HepG2 (cell line): ENCODE measurements around the gene S100A5. TPM values are rescaled to one million over a fixed set of nuclear protein-coding genes. Genes with fewer than 3 reads are reported as not detected.

Experiments used
- BHLHE40 ChIP-seq: IDR thresholded peaks from 2 replicates; pipeline ENCODE4 v1.6.1; 2011; ENCODE audit warnings: low read length, improper control_type of control experiment
- E2F5 ChIP-seq: sonication (generic); formaldehyde crosslinking; conservative IDR thresholded peaks from 2 replicates; pipeline ENCODE4 v1.4.0; 2020; ENCODE audit warnings: missing genetic modification reagents
- GTF2F1 ChIP-seq: fragments of 150-350 bp; IDR thresholded peaks from 2 replicates; pipeline ENCODE4 v1.6.1; 2014; ENCODE audit warnings: low read length
- IRF2 ChIP-seq: IDR thresholded peaks from 2 replicates; pipeline ENCODE4 v1.6.1; 2018; ENCODE audit warnings: missing genetic modification reagents, missing compliant biosample characterization
- KDM3A ChIP-seq: IDR thresholded peaks from 2 replicates; pipeline ENCODE4 v1.6.1; 2018; ENCODE audit warnings: low read depth, missing compliant biosample characterization
- MAF1 ChIP-seq: sonication (generic); formaldehyde crosslinking; IDR thresholded peaks from 2 replicates; pipeline ENCODE4 v1.5.0; 2020; ENCODE audit warnings: missing genetic modification reagents, borderline replicate concordance
- MIER3 ChIP-seq: IDR thresholded peaks from 2 replicates; pipeline ENCODE4 v1.6.1; 2016; ENCODE audit warnings: missing compliant biosample characterization, borderline replicate concordance
- NCOA5 ChIP-seq: sonication (generic); formaldehyde crosslinking; IDR thresholded peaks from 2 replicates; pipeline ENCODE4 v1.4.0; 2020; ENCODE audit warnings: missing genetic modification reagents
- NFYC ChIP-seq: IDR thresholded peaks from 2 replicates; pipeline ENCODE4 v1.6.1; 2016; ENCODE audit warnings: missing genetic modification reagents, missing compliant biosample characterization
- NONO ChIP-seq, 2 experiments: fragments of 450-650 bp in 1 of 2; sonication (generic) in 1 of 2; formaldehyde crosslinking in 1 of 2; IDR thresholded peaks in 1 of 2; conservative IDR thresholded peaks in 1 of 2; 2 replicates each; pipeline versions ENCODE4 v1.6.1 to v1.8.0; 2017 to 2022; ENCODE audit warnings: mild to moderate bottlenecking in 1 of 2, missing genetic modification reagents in 1 of 2, moderate library complexity in 1 of 2
- SP140L ChIP-seq: sonication (generic); formaldehyde crosslinking; IDR thresholded peaks from 2 replicates; pipeline ENCODE4 v1.4.0; 2020; ENCODE audit warnings: missing genetic modification reagents, borderline replicate concordance
- SP2 ChIP-seq: sonication (generic); formaldehyde crosslinking; IDR thresholded peaks from 2 replicates; pipeline ENCODE4 v1.5.1; 2020; ENCODE audit warnings: mild to moderate bottlenecking, missing genetic modification reagents
- TEAD3 ChIP-seq: optimal IDR thresholded peaks from 2 replicates; pipeline ENCODE3; 2016; ENCODE audit warnings: borderline replicate concordance
- TSC22D2 ChIP-seq: sonication (generic); formaldehyde crosslinking; IDR thresholded peaks from 2 replicates; pipeline ENCODE4 v1.5.1; 2020; ENCODE audit warnings: missing genetic modification reagents, mild to moderate bottlenecking, borderline replicate concordance
- WIZ ChIP-seq: sonication (generic); formaldehyde crosslinking; IDR thresholded peaks from 2 replicates; pipeline ENCODE4 v1.5.1; 2020; ENCODE audit warnings: mild to moderate bottlenecking, missing genetic modification reagents
- ZNF558 ChIP-seq: sonication (generic); formaldehyde crosslinking; IDR thresholded peaks from 2 replicates; pipeline ENCODE4 v1.9.0; 2022; ENCODE audit warnings: mild to moderate bottlenecking, missing genetic modification reagents, borderline replicate concordance
- ZNF850 ChIP-seq: sonication (generic); formaldehyde crosslinking; conservative IDR thresholded peaks from 2 replicates; pipeline ENCODE4 v1.9.0; 2021; ENCODE audit warnings: mild to moderate bottlenecking, missing genetic modification reagents
- ZSCAN9 ChIP-seq: IDR thresholded peaks from 2 replicates; pipeline ENCODE4 v1.6.1; 2016; ENCODE audit warnings: borderline replicate concordance
- polyA plus RNA-seq, 8 experiments: library from polyadenylated mRNA; depleted of rRNA in 3 of 8; stranded (reverse) in 7 of 8; unstranded in 1 of 8; fragments of >200 nt; fragmentation: Illumina TruSeq in 4 of 8; extraction: Trizol in 4 of 8; gene quantifications; 2 replicates each; pipeline versions ENCODE4 v1.2.1 to v1.2.3, GENCODE V29; 2011 to 2016; ENCODE audit warnings: low read depth in 4 of 8, missing spikeins in 1 of 8, mixed read lengths in 1 of 8; ENCODE audit not compliant: insufficient read depth in 1 of 8
- total RNA-seq, 5 experiments: library from RNA; depleted of rRNA; stranded (reverse); fragments of >200 nt; fragmentation: Illumina TruSeq; extraction: Trizol; gene quantifications; 2 replicates each; pipeline ENCODE4 v1.2.3, GENCODE V29; 2016; ENCODE audit warnings: low read depth in 1 of 5
- TF ChIP-seq, protein P1 (sequence below), 2 experiments: sonication (generic) in 1 of 2; formaldehyde crosslinking in 1 of 2; IDR thresholded peaks; 2 replicates each; pipeline versions ENCODE4 v1.4.0 to v1.6.1; 2016 to 2020; ENCODE audit warnings: borderline replicate concordance in 1 of 2, low read depth in 1 of 2, mild to moderate bottlenecking in 1 of 2, missing genetic modification reagents in 1 of 2
- TF ChIP-seq, protein P2 (sequence below): sonication (generic); formaldehyde crosslinking; IDR thresholded peaks from 2 replicates; pipeline ENCODE4 v1.5.0; 2020; ENCODE audit warnings: missing genetic modification reagents
- TF ChIP-seq, protein P3 (sequence below): sonication (generic); formaldehyde crosslinking; IDR thresholded peaks from 2 replicates; pipeline ENCODE4 v1.4.0; 2020; ENCODE audit warnings: missing genetic modification reagents

S100A5 gene
- total and polyA plus RNA-seq, 2 of the 13 experiments (the other 11 are each of a cell fraction or from before 2014, with no cell fraction given): not detected

DNA sequence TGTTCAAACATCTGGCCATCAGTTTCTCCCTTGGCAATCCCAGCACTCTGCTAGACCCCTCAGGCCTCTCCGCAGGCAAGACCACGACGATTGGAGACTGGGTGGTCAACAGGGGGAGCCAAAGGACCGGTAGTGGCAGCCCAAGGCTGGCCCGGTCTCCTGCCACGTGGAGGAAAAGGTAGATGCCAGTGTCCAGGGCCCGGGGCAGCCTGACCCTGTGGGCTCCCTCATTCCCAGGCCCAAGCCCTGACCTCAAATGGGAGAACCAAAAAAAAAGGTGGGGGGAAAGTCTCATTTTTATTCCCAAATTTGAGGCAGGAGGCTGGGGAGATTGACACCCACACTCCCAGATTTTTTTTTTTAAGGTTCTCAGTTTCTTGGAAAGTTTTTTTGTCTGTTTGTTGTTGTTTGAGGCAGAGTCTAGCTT lies 29.7 kb downstream of the S100A5 start (continued):
- TF ChIP-seq, protein P1, sequence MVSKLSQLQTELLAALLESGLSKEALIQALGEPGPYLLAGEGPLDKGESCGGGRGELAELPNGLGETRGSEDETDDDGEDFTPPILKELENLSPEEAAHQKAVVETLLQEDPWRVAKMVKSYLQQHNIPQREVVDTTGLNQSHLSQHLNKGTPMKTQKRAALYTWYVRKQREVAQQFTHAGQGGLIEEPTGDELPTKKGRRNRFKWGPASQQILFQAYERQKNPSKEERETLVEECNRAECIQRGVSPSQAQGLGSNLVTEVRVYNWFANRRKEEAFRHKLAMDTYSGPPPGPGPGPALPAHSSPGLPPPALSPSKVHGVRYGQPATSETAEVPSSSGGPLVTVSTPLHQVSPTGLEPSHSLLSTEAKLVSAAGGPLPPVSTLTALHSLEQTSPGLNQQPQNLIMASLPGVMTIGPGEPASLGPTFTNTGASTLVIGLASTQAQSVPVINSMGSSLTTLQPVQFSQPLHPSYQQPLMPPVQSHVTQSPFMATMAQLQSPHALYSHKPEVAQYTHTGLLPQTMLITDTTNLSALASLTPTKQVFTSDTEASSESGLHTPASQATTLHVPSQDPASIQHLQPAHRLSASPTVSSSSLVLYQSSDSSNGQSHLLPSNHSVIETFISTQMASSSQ (IDR thresholded peaks at IDR 0.05; ENCODE audit: low read depth): no peak
- TF ChIP-seq, protein P1 (CRISPR knock-in tag; IDR thresholded peaks at IDR 0.05; ENCODE audit: borderline replicate concordance): no peak
- TF ChIP-seq TSC22D2 (CRISPR knock-in tag) (0 out of 2 replicates have a peak, but pooled peaks have one; percentile 37), BHLHE40 (peak; percentile 28; the same call in 1 of the 2 replicates), ZNF558 (CRISPR knock-in tag) (no peak), WIZ (no peak), SP2 (CRISPR knock-in tag) (no peak), IRF2 (CRISPR knock-in tag) (peak; percentile 81), E2F5 (CRISPR knock-in tag) (no peak), TEAD3 (CRISPR knock-in tag) (peak; percentile 63), NFYC (CRISPR knock-in tag) (0 out of 2 replicates have a peak, but pooled peaks have one; percentile 18), ZNF850 (CRISPR knock-in tag) (no peak), SP140L (CRISPR knock-in tag) (peak; percentile 68; the same call in 1 of the 2 replicates), NCOA5 (no peak), KDM3A (CRISPR knock-in tag) (peak; percentile 83; the same call in 1 of the 2 replicates), MAF1 (no peak), NONO (IDR thresholded peaks at IDR 0.05) (no peak), NONO (CRISPR knock-in tag; conservative IDR thresholded peaks at IDR 0.05) (no peak), ZSCAN9 (CRISPR knock-in tag) (peak; percentile 72; the same call in 1 of the 2 replicates), MIER3 (CRISPR knock-in tag) (peak; percentile 70; the same call in 1 of the 2 replicates), GTF2F1 (no peak)
- TF ChIP-seq, protein P2, sequence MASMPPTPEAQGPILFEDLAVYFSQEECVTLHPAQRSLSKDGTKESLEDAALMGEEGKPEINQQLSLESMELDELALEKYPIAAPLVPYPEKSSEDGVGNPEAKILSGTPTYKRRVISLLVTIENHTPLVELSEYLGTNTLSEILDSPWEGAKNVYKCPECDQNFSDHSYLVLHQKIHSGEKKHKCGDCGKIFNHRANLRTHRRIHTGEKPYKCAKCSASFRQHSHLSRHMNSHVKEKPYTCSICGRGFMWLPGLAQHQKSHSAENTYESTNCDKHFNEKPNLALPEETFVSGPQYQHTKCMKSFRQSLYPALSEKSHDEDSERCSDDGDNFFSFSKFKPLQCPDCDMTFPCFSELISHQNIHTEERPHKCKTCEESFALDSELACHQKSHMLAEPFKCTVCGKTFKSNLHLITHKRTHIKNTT (CRISPR knock-in tag): no peak
- TF ChIP-seq, protein P3, sequence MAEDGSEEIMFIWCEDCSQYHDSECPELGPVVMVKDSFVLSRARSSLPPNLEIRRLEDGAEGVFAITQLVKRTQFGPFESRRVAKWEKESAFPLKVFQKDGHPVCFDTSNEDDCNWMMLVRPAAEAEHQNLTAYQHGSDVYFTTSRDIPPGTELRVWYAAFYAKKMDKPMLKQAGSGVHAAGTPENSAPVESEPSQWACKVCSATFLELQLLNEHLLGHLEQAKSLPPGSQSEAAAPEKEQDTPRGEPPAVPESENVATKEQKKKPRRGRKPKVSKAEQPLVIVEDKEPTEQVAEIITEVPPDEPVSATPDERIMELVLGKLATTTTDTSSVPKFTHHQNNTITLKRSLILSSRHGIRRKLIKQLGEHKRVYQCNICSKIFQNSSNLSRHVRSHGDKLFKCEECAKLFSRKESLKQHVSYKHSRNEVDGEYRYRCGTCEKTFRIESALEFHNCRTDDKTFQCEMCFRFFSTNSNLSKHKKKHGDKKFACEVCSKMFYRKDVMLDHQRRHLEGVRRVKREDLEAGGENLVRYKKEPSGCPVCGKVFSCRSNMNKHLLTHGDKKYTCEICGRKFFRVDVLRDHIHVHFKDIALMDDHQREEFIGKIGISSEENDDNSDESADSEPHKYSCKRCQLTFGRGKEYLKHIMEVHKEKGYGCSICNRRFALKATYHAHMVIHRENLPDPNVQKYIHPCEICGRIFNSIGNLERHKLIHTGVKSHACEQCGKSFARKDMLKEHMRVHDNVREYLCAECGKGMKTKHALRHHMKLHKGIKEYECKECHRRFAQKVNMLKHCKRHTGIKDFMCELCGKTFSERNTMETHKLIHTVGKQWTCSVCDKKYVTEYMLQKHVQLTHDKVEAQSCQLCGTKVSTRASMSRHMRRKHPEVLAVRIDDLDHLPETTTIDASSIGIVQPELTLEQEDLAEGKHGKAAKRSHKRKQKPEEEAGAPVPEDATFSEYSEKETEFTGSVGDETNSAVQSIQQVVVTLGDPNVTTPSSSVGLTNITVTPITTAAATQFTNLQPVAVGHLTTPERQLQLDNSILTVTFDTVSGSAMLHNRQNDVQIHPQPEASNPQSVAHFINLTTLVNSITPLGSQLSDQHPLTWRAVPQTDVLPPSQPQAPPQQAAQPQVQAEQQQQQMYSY: no peak
